ENCODE data around the gene FOXN3. TPM values are rescaled to one million over a fixed set of nuclear protein-coding genes. Genes with fewer than 3 reads are reported as not detected.

FOXN3 gene
- total RNA-seq, 1 experiment from 2014 or later = 2.7 TPM

- DNase-seq (ENCODE audit: low spot score) = no peak
These were observed 85.0 kb downstream of the FOXN3 start for GRCh38 chr14:89332031-89332430.

GRCh38 chr14:89331398-89331797 is 85.6 kb downstream of the FOXN3 start:
- no peak for DNase-seq (ENCODE audit: low spot score)

GRCh38 chr14:89330236-89331002 is 86.6 kb downstream of the FOXN3 start:
- no peak for DNase-seq (ENCODE audit: low spot score)

DNA sequence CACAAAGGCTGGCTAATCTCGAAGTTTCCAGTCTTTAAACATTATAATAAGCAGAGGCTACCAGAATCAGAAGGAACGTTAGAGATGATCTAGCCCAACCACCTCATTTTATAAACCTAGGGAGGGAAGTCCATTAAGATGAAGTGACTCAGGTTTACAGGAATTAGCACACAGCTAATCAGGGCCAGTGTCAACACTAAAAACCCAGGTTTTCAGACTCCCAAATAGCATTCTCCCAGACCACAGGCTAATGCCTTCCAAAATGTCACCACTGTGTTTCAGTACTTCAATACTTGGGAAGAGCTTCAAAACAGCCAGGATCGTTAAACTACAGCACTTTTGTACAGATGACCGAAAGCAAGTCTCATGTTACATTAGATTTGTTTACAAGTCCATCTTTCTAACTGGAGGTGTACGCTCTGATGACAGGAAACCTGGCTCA is 89.2 kb downstream of the FOXN3 start:
- no peak for DNase-seq (ENCODE audit: low spot score)

GRCh38 chr14:89325959-89326358 is 91.1 kb downstream of the FOXN3 start:
- no peak for DNase-seq (ENCODE audit: low spot score)

GRCh38 chr14:89325299-89325883 is 91.6 kb downstream of the FOXN3 start:
- DNase-seq (ENCODE audit: low spot score) = no peak

GRCh38 chr14:89324501-89325298 is 92.3 kb downstream of the FOXN3 start:
- no peak for DNase-seq (ENCODE audit: low spot score)

- DNase-seq (ENCODE audit: low spot score) = no peak
These were observed 96.5 kb downstream of the FOXN3 start for GRCh38 chr14:89320381-89321000.

- DNase-seq (ENCODE audit: low spot score) = no peak
These were observed 97.3 kb downstream of the FOXN3 start for GRCh38 chr14:89319687-89320086.

GRCh38 chr14:89317051-89317691 is 99.9 kb downstream of the FOXN3 start:
- no peak for DNase-seq (ENCODE audit: low spot score)

GRCh38 chr14:89315493-89316470 is 101.3 kb downstream of the FOXN3 start:
- DNase-seq (ENCODE audit: low spot score) = no peak

DNA sequence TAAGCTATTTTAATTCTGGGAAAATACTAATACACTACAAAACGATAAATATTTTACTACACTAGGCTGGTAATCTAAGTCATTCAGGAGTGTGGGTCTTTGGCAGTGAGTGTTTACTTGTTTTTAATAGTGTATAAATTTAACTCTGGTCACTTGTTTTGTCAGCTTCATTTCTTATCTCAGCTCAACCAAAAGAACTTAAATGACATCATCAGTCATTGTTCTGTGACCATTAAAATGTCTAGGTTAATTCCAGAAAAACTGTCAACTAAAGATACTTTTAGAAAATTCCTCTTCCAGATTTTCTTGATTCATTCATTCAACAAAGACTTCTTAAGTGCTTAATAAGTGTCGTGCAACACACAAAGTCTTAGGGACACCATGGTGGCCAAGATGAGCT is 102.8 kb downstream of the FOXN3 start:
- DNase-seq (ENCODE audit: low spot score) = no peak

- no peak for DNase-seq (ENCODE audit: low spot score)
These were observed 104.1 kb downstream of the FOXN3 start for GRCh38 chr14:89312932-89313331.

GRCh38 chr14:89310211-89310610 is 106.8 kb downstream of the FOXN3 start:
- no peak for DNase-seq (ENCODE audit: low spot score)

DNA sequence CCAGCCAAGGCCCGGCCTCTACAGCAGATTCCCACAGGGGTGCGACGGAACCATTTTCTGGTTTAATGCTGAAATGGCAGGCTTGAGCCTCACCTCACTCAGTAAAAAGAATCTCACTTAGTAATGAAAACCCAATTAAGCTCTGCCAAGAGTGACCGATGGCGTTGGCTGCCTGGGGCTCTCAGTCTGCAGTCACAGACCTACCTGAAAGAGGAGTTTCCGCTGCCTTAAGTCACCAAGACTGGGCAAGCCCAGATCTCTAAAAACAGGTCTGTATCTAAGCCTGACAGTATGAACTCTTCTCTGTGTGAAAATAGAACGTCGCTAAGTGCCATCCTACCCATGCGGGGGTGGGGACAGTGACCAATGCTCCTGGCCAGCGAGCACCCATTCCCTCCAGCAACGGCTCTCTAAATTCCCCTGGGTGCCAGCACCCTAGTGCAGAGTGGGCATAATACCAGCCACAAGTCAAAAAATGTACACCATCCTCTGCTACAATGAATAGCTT is 107.3 kb downstream of the FOXN3 start:
- no peak for DNase-seq (ENCODE audit: low spot score)

DNA sequence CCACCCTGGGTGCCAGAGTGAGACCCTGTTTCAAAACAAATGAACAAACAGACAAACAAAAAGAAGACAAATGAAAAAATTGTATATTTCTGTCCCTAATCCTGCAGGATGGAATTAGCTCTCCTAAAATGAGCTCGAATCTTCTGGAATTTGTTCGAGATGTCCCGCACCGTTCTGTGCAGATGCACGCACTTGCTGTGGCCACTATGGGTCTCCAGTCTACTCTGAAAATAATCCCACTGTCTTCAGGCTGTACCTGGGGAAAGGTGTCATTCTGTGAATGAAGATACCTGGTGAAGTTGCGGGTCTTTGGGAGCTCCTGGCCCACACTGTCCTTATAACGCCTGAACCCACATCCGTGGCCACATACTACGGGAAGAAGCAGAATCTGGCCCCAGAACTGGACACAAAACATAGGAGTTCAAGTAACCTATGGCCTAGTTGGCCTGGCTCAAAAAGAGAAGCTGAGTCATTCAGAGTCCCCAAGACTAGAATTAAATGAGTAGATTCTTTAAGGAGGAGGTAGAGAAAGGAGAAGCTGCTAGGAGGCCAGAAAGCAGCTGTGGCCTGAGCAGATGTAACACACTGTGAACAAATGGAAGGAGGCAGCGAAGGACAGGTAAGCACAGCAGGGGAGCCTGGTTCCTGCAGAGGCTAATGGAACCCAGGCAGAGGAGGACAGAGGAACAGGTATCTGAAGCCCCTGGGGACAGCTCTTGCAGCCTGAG is 108.6 kb downstream of the FOXN3 start:
- no peak for DNase-seq (ENCODE audit: low spot score)

GRCh38 chr14:89307409-89307808 is 109.6 kb downstream of the FOXN3 start:
- DNase-seq (ENCODE audit: low spot score) = no peak

GRCh38 chr14:89304972-89305703 is 111.9 kb downstream of the FOXN3 start:
- DNase-seq (ENCODE audit: low spot score) = no peak

DNA sequence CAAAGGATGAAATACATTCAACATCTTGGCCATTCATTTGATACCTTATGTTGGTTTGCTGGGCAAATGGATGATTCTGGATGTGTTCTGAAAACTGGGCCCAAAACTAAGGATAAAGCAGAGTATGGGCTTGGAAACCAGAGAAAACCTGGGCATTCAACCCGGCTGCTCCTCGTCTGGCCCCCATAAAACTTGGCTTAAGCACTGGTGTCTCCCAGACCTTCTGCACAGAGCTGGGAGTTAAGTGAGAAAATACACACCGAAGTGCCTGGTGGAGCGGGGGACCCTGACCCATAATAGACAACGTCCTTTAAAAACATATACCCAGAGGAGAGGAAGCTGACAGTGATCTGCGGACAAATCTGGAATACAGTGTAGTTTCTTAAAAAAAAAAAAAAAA is 112.5 kb downstream of the FOXN3 start:
- no peak for DNase-seq (ENCODE audit: low spot score)

Measured in A172 (cell line).